HG02840 (cell line): ENCODE data around the gene NBPF10.
"Not testable (repeated sequence)": the region's sequence is repeated elsewhere in the genome, so short reads cannot be mapped to it uniquely, and the experiment has no call there.

Source experiments
- ATAC-seq: cut with Tn5 transposase; IDR thresholded peaks from one replicate; pipeline ENCODE4 v1.9.1; 2021; ENCODE audit warnings: mild to moderate bottlenecking, moderate library complexity, moderate number of reproducible peaks; ENCODE audit not compliant: unreplicated experiment, low FRiP score

Gene NBPF10

GRCh38 chr1:146144465-146144864 lies at the start of gene NBPF10:
TSS of gene NBPF10 (minus strand) at chr1:146144804. CDS start at chr1:146144769, 35 bp downstream.
- not testable (repeated sequence) for ATAC-seq

DNA sequence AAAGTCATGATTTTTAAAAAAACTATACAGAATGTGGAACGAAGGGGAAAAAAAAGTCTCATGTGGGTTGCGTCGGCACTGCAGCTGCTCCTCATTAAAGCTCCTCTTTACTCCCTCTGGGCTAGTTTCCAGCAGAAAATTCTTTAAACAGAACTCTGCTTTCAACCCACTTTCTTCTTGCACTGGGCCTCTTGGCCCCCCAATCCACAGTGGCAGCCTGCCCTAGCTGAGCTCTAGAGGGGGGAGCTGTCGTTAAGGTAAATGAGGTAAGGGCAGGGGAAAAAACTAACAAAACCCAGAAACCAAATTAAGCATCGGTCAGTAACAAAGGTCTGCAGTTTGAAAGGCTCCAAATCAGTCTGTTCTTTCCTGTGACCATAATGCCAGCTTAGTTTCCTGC lies 29.9 kb upstream of the NBPF10 start:
- ATAC-seq = not testable (repeated sequence)

- ATAC-seq = not testable (repeated sequence)
Observed at GRCh38 chr1:146167740-146168139, 23.1 kb upstream of the NBPF10 start.

DNA sequence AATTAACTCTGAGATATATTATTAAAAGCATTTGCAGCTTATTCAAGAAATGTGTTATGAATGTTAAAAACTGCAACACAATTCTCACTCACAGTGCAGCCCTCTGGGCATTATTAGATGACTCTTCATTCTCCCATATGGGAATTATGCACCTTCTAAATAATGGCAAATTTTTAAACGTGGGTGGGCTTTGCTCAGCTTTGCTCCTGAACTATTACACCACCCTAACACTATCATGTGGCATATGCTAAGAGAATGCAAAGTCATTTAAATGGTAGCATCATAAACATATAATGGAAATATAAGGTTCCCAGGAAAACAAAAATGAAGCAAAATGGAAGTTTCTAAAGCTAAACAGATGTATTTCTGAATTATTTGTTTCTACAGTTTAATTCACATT lies 22.7 kb upstream of the NBPF10 start:
- ATAC-seq = not testable (repeated sequence)
